WTC11 (cell line): ENCODE measurements around the gene PNLDC1.

Experiments used
- SMAD4 ChIP-seq: sonication (generic); formaldehyde crosslinking; IDR thresholded peaks from 2 replicates; pipeline ENCODE4 v1.8.0; 2022; ENCODE audit warnings: mild to moderate bottlenecking, missing genetic modification reagents
- TCF7 ChIP-seq: sonication (generic); formaldehyde crosslinking; IDR thresholded peaks from 2 replicates; pipeline ENCODE4 v1.8.0; 2022; ENCODE audit warnings: mild to moderate bottlenecking, low read depth, missing genetic modification reagents, moderate library complexity
- ZNF121 ChIP-seq: sonication (generic); formaldehyde crosslinking; IDR thresholded peaks from 2 replicates; pipeline ENCODE4 v1.8.0; 2023; ENCODE audit warnings: missing genetic modification reagents
- TF ChIP-seq, protein P1 (sequence below): fragments of 200-600 bp; IDR thresholded peaks from 2 replicates; pipeline ENCODE4 v1.8.0; 2022; ENCODE audit warnings: antibody characterized with exemption
- TF ChIP-seq, protein P2 (sequence below): sonication (generic); formaldehyde crosslinking; IDR thresholded peaks from 2 replicates; pipeline ENCODE4 v1.8.1; 2023; ENCODE audit warnings: mild to moderate bottlenecking, missing genetic modification reagents, moderate library complexity
- TF ChIP-seq, protein P3 (sequence below): sonication (generic); formaldehyde crosslinking; IDR thresholded peaks from 2 replicates; pipeline ENCODE4 v1.8.1; 2023; ENCODE audit warnings: mild to moderate bottlenecking, moderate library complexity, missing genetic modification reagents
- TF ChIP-seq, protein P4 (sequence below): sonication (generic); formaldehyde crosslinking; IDR thresholded peaks from 2 replicates; pipeline ENCODE4 v1.8.1; 2022; ENCODE audit warnings: mild to moderate bottlenecking, missing genetic modification reagents, moderate library complexity, borderline replicate concordance
- TF ChIP-seq, protein P5 (sequence below): sonication (generic); formaldehyde crosslinking; IDR thresholded peaks from 2 replicates; pipeline ENCODE4 v1.8.1; 2023; ENCODE audit warnings: mild to moderate bottlenecking, missing genetic modification reagents, borderline replicate concordance
- TF ChIP-seq, protein P6 (sequence below): sonication (generic); formaldehyde crosslinking; IDR thresholded peaks from 2 replicates; pipeline ENCODE4 v1.8.0; 2023; ENCODE audit warnings: mild to moderate bottlenecking, missing genetic modification reagents
- TF ChIP-seq, protein P7 (sequence below): sonication (generic); formaldehyde crosslinking; IDR thresholded peaks from 2 replicates; pipeline ENCODE4 v1.8.1; 2023; ENCODE audit warnings: mild to moderate bottlenecking, missing genetic modification reagents

DNA sequence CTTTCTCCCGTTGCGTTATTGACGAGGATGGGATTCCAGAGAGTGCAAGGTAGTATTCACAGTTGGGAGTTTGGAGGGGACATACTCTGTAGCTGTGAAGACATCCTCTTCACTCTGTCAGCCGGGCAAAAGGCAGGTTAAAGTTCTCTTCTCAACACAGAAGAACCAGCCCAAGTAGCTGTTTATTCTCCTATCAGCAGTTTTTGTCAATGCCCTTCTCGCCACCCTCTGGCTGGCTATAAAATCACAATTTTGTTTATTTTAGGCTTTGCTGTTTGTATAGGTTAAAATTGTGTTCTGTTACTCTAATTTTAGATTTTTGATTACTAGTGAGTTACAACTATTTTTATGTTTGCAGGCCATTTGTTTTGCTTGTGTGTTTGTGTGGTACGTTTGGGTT lies 52.8 kb downstream of the PNLDC1 start:
- TF ChIP-seq TCF7 (CRISPR knock-in tag), result no peak
- TF ChIP-seq, protein P1, sequence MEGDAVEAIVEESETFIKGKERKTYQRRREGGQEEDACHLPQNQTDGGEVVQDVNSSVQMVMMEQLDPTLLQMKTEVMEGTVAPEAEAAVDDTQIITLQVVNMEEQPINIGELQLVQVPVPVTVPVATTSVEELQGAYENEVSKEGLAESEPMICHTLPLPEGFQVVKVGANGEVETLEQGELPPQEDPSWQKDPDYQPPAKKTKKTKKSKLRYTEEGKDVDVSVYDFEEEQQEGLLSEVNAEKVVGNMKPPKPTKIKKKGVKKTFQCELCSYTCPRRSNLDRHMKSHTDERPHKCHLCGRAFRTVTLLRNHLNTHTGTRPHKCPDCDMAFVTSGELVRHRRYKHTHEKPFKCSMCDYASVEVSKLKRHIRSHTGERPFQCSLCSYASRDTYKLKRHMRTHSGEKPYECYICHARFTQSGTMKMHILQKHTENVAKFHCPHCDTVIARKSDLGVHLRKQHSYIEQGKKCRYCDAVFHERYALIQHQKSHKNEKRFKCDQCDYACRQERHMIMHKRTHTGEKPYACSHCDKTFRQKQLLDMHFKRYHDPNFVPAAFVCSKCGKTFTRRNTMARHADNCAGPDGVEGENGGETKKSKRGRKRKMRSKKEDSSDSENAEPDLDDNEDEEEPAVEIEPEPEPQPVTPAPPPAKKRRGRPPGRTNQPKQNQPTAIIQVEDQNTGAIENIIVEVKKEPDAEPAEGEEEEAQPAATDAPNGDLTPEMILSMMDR, result no peak
- TF ChIP-seq, protein P2, sequence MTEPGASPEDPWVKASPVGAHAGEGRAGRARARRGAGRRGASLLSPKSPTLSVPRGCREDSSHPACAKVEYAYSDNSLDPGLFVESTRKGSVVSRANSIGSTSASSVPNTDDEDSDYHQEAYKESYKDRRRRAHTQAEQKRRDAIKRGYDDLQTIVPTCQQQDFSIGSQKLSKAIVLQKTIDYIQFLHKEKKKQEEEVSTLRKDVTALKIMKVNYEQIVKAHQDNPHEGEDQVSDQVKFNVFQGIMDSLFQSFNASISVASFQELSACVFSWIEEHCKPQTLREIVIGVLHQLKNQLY (CRISPR knock-in tag), result no peak
- TF ChIP-seq ZNF121 (CRISPR knock-in tag), result no peak
- TF ChIP-seq, protein P3, sequence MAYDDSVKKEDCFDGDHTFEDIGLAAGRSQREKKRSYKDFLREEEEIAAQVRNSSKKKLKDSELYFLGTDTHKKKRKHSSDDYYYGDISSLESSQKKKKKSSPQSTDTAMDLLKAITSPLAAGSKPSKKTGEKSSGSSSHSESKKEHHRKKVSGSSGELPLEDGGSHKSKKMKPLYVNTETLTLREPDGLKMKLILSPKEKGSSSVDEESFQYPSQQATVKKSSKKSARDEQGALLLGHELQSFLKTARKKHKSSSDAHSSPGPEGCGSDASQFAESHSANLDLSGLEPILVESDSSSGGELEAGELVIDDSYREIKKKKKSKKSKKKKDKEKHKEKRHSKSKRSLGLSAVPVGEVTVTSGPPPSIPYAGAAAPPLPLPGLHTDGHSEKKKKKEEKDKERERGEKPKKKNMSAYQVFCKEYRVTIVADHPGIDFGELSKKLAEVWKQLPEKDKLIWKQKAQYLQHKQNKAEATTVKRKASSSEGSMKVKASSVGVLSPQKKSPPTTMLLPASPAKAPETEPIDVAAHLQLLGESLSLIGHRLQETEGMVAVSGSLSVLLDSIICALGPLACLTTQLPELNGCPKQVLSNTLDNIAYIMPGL (CRISPR knock-in tag), result no peak
- TF ChIP-seq, protein P4, sequence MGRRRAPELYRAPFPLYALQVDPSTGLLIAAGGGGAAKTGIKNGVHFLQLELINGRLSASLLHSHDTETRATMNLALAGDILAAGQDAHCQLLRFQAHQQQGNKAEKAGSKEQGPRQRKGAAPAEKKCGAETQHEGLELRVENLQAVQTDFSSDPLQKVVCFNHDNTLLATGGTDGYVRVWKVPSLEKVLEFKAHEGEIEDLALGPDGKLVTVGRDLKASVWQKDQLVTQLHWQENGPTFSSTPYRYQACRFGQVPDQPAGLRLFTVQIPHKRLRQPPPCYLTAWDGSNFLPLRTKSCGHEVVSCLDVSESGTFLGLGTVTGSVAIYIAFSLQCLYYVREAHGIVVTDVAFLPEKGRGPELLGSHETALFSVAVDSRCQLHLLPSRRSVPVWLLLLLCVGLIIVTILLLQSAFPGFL (CRISPR knock-in tag), result no peak
- no peak for TF ChIP-seq SMAD4 (CRISPR knock-in tag)
- TF ChIP-seq, protein P5, sequence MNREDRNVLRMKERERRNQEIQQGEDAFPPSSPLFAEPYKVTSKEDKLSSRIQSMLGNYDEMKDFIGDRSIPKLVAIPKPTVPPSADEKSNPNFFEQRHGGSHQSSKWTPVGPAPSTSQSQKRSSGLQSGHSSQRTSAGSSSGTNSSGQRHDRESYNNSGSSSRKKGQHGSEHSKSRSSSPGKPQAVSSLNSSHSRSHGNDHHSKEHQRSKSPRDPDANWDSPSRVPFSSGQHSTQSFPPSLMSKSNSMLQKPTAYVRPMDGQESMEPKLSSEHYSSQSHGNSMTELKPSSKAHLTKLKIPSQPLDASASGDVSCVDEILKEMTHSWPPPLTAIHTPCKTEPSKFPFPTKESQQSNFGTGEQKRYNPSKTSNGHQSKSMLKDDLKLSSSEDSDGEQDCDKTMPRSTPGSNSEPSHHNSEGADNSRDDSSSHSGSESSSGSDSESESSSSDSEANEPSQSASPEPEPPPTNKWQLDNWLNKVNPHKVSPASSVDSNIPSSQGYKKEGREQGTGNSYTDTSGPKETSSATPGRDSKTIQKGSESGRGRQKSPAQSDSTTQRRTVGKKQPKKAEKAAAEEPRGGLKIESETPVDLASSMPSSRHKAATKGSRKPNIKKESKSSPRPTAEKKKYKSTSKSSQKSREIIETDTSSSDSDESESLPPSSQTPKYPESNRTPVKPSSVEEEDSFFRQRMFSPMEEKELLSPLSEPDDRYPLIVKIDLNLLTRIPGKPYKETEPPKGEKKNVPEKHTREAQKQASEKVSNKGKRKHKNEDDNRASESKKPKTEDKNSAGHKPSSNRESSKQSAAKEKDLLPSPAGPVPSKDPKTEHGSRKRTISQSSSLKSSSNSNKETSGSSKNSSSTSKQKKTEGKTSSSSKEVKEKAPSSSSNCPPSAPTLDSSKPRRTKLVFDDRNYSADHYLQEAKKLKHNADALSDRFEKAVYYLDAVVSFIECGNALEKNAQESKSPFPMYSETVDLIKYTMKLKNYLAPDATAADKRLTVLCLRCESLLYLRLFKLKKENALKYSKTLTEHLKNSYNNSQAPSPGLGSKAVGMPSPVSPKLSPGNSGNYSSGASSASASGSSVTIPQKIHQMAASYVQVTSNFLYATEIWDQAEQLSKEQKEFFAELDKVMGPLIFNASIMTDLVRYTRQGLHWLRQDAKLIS, result no peak
- TF ChIP-seq, protein P6, sequence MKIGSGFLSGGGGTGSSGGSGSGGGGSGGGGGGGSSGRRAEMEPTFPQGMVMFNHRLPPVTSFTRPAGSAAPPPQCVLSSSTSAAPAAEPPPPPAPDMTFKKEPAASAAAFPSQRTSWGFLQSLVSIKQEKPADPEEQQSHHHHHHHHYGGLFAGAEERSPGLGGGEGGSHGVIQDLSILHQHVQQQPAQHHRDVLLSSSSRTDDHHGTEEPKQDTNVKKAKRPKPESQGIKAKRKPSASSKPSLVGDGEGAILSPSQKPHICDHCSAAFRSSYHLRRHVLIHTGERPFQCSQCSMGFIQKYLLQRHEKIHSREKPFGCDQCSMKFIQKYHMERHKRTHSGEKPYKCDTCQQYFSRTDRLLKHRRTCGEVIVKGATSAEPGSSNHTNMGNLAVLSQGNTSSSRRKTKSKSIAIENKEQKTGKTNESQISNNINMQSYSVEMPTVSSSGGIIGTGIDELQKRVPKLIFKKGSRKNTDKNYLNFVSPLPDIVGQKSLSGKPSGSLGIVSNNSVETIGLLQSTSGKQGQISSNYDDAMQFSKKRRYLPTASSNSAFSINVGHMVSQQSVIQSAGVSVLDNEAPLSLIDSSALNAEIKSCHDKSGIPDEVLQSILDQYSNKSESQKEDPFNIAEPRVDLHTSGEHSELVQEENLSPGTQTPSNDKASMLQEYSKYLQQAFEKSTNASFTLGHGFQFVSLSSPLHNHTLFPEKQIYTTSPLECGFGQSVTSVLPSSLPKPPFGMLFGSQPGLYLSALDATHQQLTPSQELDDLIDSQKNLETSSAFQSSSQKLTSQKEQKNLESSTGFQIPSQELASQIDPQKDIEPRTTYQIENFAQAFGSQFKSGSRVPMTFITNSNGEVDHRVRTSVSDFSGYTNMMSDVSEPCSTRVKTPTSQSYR (CRISPR knock-in tag), result no peak
- TF ChIP-seq, protein P7, sequence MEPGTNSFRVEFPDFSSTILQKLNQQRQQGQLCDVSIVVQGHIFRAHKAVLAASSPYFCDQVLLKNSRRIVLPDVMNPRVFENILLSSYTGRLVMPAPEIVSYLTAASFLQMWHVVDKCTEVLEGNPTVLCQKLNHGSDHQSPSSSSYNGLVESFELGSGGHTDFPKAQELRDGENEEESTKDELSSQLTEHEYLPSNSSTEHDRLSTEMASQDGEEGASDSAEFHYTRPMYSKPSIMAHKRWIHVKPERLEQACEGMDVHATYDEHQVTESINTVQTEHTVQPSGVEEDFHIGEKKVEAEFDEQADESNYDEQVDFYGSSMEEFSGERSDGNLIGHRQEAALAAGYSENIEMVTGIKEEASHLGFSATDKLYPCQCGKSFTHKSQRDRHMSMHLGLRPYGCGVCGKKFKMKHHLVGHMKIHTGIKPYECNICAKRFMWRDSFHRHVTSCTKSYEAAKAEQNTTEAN (CRISPR knock-in tag), result no peak
